Endodermal cell (in vitro differentiated cells): Measurements from ENCODE around the gene PPFIA2. TPM values are rescaled to one million over a fixed set of nuclear protein-coding genes. Genes with fewer than 3 reads are reported as not detected.

Experiments used
- DNase-seq: peaks from one replicate; pipeline ENCODE4 v3.0.0-alpha.2; 2017
- H3K27ac ChIP-seq: 2 replicates; pipeline ENCODE4 v1.5.1; 2013; ENCODE audit warnings: mild to moderate bottlenecking, low read depth, low read length, moderate library complexity
- H3K27me3 ChIP-seq: 2 replicates; pipeline ENCODE4 v1.6.1; 2013; ENCODE audit warnings: mild to moderate bottlenecking, low read length, moderate library complexity; ENCODE audit not compliant: insufficient read depth, control insufficient read depth, poor library complexity, severe bottlenecking
- H3K36me3 ChIP-seq: 2 replicates; pipeline ENCODE4 v1.7.0; 2013; ENCODE audit warnings: mild to moderate bottlenecking, low read length, moderate library complexity; ENCODE audit not compliant: control insufficient read depth, insufficient read depth
- H3K4me1 ChIP-seq: one replicate; pipeline ENCODE4 v1.7.0; 2013; ENCODE audit warnings: low read length; ENCODE audit not compliant: control insufficient read depth, insufficient read depth
- H3K4me3 ChIP-seq: 2 replicates; pipeline ENCODE4 v1.5.1; 2013; ENCODE audit warnings: mild to moderate bottlenecking, low read length, moderate library complexity
- H3K9ac ChIP-seq: 2 replicates; pipeline ENCODE4 v1.6.1; 2013; ENCODE audit warnings: mild to moderate bottlenecking, low read length, moderate library complexity; ENCODE audit not compliant: poor library complexity, severe bottlenecking; ENCODE audit errors: extremely low read depth
- H3K9me3 ChIP-seq: 2 replicates; pipeline ENCODE4 v1.6.1; 2013; ENCODE audit warnings: mild to moderate bottlenecking, low read length, moderate library complexity; ENCODE audit not compliant: control insufficient read depth
- H3K27ac Mint-ChIP-seq: 2 replicates; pipeline ENCODE4 v1.8.0; 2020; ENCODE audit warnings: mixed read lengths
- H3K27me3 Mint-ChIP-seq: 2 replicates; pipeline ENCODE4 v1.8.0; 2021; ENCODE audit warnings: mild to moderate bottlenecking, mixed read lengths; ENCODE audit not compliant: insufficient read depth
- H3K36me3 Mint-ChIP-seq: 2 replicates; pipeline ENCODE4 v1.8.0; 2020; ENCODE audit warnings: low read depth, mixed read lengths
- H3K4me1 Mint-ChIP-seq: 2 replicates; pipeline ENCODE4 v1.8.0; 2020; ENCODE audit warnings: mixed read lengths
- H3K4me3 Mint-ChIP-seq: 2 replicates; pipeline ENCODE4 v1.8.0; 2020; ENCODE audit warnings: mild to moderate bottlenecking, moderate library complexity, mixed read lengths
- H3K9me3 Mint-ChIP-seq: 2 replicates; pipeline ENCODE4 v1.8.0; 2020; ENCODE audit warnings: mild to moderate bottlenecking, mixed read lengths
- CTCF ChIP-seq: fragments of 200-600 bp; sonication (generic); conservative IDR thresholded peaks from 2 replicates; pipeline ENCODE4 v1.5.0; 2021; ENCODE audit warnings: antibody characterized with exemption, mild to moderate bottlenecking
- WGBS, 2 experiments: methylation state at CpG; one replicate each; pipeline versions ENCODE4 v1.1.5 to v1.1.7; 2013; ENCODE audit warnings: missing lambda C conversion rate in 2 of 2, mixed read lengths in 1 of 2; ENCODE audit not compliant: insufficient coverage in 1 of 2, insufficient read length in 1 of 2; 5-methylcytosine and 5-hydroxymethylcytosine counted together
- total RNA-seq, 2 donors: library from RNA; stranded (reverse); fragmentation: NEBNext Ultra II Directional in 1 of 2; extraction: Animal tissue kit (Norgen Biotek cat#: 25700) in 1 of 2; gene quantifications; 2 replicates in 1 of 2; 3 replicates in 1 of 2; pipeline ENCODE4 v1.2.1, GENCODE V29; 2021

The PPFIA2 gene
- total RNA-seq, 2 donors from 2014 or later: 1.2 TPM; not detected in 1

- no peak overlapping the region for H3K27ac ChIP-seq
- Mint-ChIP-seq H3K9me3 (no peaks in the 10 kb centered on the region), H3K27me3 (no peaks in the 10 kb centered on the region), H3K27ac (no peak overlapping the region), H3K4me3 (no peak overlapping the region), H3K36me3 (no peaks in the 10 kb centered on the region), H3K4me1 (no peaks in the 10 kb centered on the region)
- no peak overlapping the region for H3K9ac ChIP-seq
- no peak for DNase-seq
- no peaks in the 10 kb centered on the region for H3K36me3 ChIP-seq
- peaks cover 6% of the 10 kb centered on the region for H3K27me3 ChIP-seq
- no peaks in the 10 kb centered on the region for H3K9me3 ChIP-seq
- no peak for TF ChIP-seq CTCF
- H3K4me1 ChIP-seq: no peaks in the 10 kb centered on the region
- no peak overlapping the region for H3K4me3 ChIP-seq
Measured at GRCh38 chr12:81369175-81369574, 390.0 kb downstream of the PPFIA2 start.

GRCh38 chr12:81365284-81365683, 393.9 kb downstream of the PPFIA2 start:
- no peak overlapping the region for H3K9ac ChIP-seq
- WGBS, 2 experiments: 56 to 88% methylated on average over 1 to 2 of the region's 2 CpGs
- no peaks in the 10 kb centered on the region for H3K9me3 ChIP-seq
- H3K27me3 Mint-ChIP-seq: no peaks in the 10 kb centered on the region
- no peak for DNase-seq
- no peak overlapping the region for H3K4me3 Mint-ChIP-seq
- H3K27ac ChIP-seq: no peak overlapping the region
- no peaks in the 10 kb centered on the region for H3K36me3 Mint-ChIP-seq
- no peak for TF ChIP-seq CTCF
- no peaks in the 10 kb centered on the region for H3K4me1 ChIP-seq
- H3K36me3 ChIP-seq: no peaks in the 10 kb centered on the region
- H3K4me1 Mint-ChIP-seq: peaks cover 2% of the 10 kb centered on the region
- no peak overlapping the region for H3K27ac Mint-ChIP-seq
- H3K27me3 ChIP-seq: peaks cover 6% of the 10 kb centered on the region
- H3K9me3 Mint-ChIP-seq: no peaks in the 10 kb centered on the region
- no peak overlapping the region for H3K4me3 ChIP-seq

- Mint-ChIP-seq H3K9me3 (no peaks in the 10 kb centered on the region), H3K4me3 (no peak overlapping the region), H3K27ac (no peak overlapping the region), H3K4me1 (peaks cover 4% of the 10 kb centered on the region), H3K27me3 (no peaks in the 10 kb centered on the region), H3K36me3 (no peaks in the 10 kb centered on the region)
- H3K9me3 ChIP-seq: no peaks in the 10 kb centered on the region
- H3K4me1 ChIP-seq: no peaks in the 10 kb centered on the region
- no peak overlapping the region for H3K4me3 ChIP-seq
- no peak for DNase-seq
- no peak overlapping the region for H3K9ac ChIP-seq
- TF ChIP-seq CTCF: no peak
- H3K36me3 ChIP-seq: no peaks in the 10 kb centered on the region
- peaks cover 6% of the 10 kb centered on the region for H3K27me3 ChIP-seq
- H3K27ac ChIP-seq: no peak overlapping the region
Measured at GRCh38 chr12:81360916-81361315, 398.2 kb downstream of the PPFIA2 start.
